Activated naive CD8-positive, alpha-beta T cell (primary cell): ENCODE data around the gene TRIM31.

Experiments
- H3K27ac Mint-ChIP-seq: one replicate; pipeline ENCODE4 v1.8.0; 2021; ENCODE audit warnings: mixed read lengths
- H3K27me3 Mint-ChIP-seq: one replicate; pipeline ENCODE4 v1.8.0; 2021; ENCODE audit warnings: mixed read lengths
- H3K36me3 Mint-ChIP-seq: one replicate; pipeline ENCODE4 v1.8.0; 2021; ENCODE audit warnings: mixed read lengths
- H3K4me1 Mint-ChIP-seq: one replicate; pipeline ENCODE4 v1.8.0; 2021; ENCODE audit warnings: low read depth, mixed read lengths
- H3K4me3 Mint-ChIP-seq: one replicate; pipeline ENCODE4 v1.8.0; 2021; ENCODE audit warnings: mild to moderate bottlenecking, mixed read lengths
- H3K9me3 Mint-ChIP-seq: one replicate; pipeline ENCODE4 v1.8.0; 2021; ENCODE audit warnings: low read depth, mixed read lengths

The TRIM31 gene

GRCh38 chr6:30087876-30088275 is 25.0 kb downstream of the TRIM31 start:
- Mint-ChIP-seq H3K9me3 (no peaks in the 10 kb centered on the region), H3K27ac (no peak overlapping the region), H3K4me3 (no peak overlapping the region), H3K27me3 (peaks cover 30% of the 10 kb centered on the region), H3K4me1 (no peaks in the 10 kb centered on the region), H3K36me3 (peaks cover 3% of the 10 kb centered on the region)

DNA sequence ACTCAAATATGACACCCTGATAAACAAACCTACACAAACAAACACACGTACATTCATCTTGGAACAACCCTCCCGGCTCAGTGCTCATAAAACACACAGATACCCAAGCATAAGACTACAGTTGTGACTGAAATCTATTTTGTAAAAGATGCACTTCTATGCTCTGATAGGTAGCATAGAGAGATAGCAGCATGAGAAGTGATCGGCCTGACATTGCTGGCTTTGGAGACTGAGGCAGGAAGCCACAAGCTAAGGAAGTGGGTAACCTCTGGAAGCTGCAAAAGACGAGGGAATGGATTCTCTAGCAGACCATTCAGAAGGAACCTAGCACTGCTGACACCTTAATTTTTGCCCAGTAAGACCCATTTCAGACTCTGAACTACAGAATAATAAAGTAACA is 35.7 kb downstream of the TRIM31 start:
- H3K9me3 Mint-ChIP-seq, result no peaks in the 10 kb centered on the region
- H3K4me1 Mint-ChIP-seq, result peaks cover 42% of the 10 kb centered on the region
- H3K27ac Mint-ChIP-seq, result no peak overlapping the region
- peaks cover 6% of the 10 kb centered on the region for H3K36me3 Mint-ChIP-seq
- H3K4me3 Mint-ChIP-seq, result no peak overlapping the region
- H3K27me3 Mint-ChIP-seq, result peaks cover 29% of the 10 kb centered on the region

DNA sequence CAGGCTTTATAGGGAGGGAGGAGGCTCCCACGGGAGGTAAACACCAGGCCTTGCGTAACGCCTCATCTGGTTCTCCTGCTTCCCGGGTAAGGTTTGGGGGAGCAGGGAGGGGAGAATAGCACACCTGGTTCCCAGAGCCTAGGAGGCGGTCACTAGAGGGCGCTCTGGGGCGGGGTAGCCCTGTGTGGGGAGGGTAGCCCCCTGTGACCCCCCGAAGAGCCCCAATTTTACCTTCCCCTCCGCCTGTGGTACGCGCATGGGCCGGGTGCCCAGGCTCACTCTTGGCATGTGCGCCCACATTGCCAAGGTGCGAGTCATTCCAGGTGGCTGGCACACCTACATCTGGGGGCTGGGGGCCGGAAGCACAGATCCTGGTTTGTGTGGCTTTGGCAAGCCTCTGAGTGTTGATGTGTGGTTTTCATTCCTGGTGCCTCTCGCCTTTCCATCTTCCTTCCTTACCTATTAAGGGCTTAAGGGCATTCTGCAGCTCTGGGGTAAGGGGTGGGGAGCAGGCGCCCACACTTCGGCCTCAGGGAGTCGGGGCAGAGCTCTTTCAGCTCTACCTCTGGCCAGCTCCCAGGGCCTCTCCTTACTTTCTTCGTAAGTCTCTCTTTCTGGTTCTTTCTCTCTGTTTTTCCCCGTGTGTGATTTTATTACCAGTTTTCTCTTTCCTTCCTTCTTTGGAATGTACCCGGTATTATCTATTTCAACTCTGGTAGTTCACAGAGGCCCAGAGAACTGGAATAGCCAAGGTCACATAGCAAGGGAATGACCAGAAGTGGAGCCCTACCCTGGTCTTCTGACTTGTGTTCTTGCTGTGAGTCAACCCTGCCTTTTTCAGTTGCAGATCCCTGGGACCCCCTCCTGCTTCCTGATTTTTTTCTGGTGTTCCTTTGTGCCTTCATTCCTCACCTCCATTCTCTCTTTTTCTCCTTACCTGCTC is 36.8 kb downstream of the TRIM31 start:
- Mint-ChIP-seq H3K27me3 (peaks cover 35% of the 10 kb centered on the region), H3K4me1 (peaks cover 48% of the 10 kb centered on the region), H3K4me3 (peak overlapping the region; percentile 77)

GRCh38 chr6:30075094-30075789 is 37.6 kb downstream of the TRIM31 start, which contains the start of gene RNF39:
TSS of gene RNF39 (minus strand) at chr6:30075769. CDS start at chr6:30075585, 184 bp downstream.
- H3K4me3 Mint-ChIP-seq, result peak within 1 kb of the TSS; percentile 77
- no peaks in the 10 kb centered on the region for H3K9me3 Mint-ChIP-seq
- H3K36me3 Mint-ChIP-seq, result peaks cover 17% of the 10 kb centered on the region
- no peak within 1 kb of the TSS for H3K27ac Mint-ChIP-seq
- peaks cover 38% of the 10 kb centered on the region for H3K27me3 Mint-ChIP-seq
- peaks cover 53% of the 10 kb centered on the region for H3K4me1 Mint-ChIP-seq

More for the DNA sequence above, 36.8 kb downstream of the TRIM31 start:
- H3K36me3 Mint-ChIP-seq, result peaks cover 12% of the 10 kb centered on the region
- no peaks in the 10 kb centered on the region for H3K9me3 Mint-ChIP-seq
- H3K27ac Mint-ChIP-seq, result no peak overlapping the region

- Mint-ChIP-seq H3K4me1 (peaks cover 59% of the 10 kb centered on the region), H3K9me3 (no peaks in the 10 kb centered on the region), H3K27me3 (peaks cover 40% of the 10 kb centered on the region), H3K36me3 (peaks cover 23% of the 10 kb centered on the region), H3K4me3 (peak overlapping the region; percentile 77), H3K27ac (no peak overlapping the region)
Observed at GRCh38 chr6:30074331-30075093, 38.4 kb downstream of the TRIM31 start.

DNA sequence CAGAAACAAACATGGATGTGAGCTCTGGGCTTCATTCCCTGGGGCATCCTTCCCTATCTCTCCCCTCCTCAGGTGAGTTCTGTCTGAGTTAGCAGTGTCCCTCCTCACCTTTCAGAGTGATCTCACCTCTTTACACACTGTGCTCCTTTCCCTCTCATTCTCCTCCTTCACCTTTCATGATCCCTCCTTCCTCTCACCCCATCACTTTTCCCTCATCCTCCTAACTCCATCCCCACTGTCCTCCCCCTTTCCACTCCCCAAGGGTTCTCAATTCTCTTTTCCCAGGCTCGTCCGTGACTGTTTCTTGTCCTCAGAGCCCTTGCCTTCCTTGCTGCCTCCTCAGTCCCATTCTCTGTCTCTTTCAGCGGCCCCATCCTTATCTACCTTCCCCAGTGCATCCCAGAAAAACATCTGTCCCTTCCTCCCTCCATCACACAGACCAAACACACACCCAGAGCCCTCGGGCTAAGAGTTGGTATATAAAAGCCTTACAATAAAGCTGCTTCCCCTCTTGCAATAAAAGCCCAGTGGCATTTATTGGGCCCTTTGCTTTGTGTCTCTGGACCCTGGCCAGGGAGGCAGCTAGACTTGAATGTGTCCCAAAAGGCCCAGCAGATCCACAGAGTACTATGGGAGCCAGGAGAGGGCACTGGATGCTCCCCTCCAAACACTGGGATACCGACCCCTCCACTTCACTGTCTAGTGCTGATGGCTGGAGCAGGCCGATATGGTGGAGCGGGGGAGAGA is 39.2 kb downstream of the TRIM31 start:
- H3K36me3 Mint-ChIP-seq, result peaks cover 23% of the 10 kb centered on the region
- H3K4me3 Mint-ChIP-seq, result peak overlapping the region; percentile 65
- H3K4me1 Mint-ChIP-seq, result peaks cover 65% of the 10 kb centered on the region
- no peaks in the 10 kb centered on the region for H3K9me3 Mint-ChIP-seq
- no peak overlapping the region for H3K27ac Mint-ChIP-seq
- peaks cover 37% of the 10 kb centered on the region for H3K27me3 Mint-ChIP-seq

DNA sequence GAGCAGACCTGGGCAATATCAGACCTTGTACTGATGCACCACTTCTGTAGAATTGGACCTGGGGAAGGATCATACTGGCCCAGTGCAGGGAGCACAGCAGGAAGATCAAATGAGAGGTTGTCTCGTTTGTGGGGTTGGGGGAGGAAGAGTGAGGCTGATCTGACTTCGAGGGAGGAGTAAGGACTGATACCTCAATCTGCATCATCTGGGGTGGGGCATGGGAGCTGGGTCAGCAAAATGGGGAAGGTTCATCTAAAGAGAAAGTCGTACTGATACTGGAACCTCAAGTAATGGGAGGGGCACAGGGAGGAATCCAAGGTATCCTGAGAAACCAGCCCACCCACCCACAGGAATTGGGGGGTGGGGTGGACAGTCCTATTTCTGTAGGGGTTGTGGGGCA is 41.0 kb downstream of the TRIM31 start:
- peaks cover 36% of the 10 kb centered on the region for H3K27me3 Mint-ChIP-seq
- no peaks in the 10 kb centered on the region for H3K9me3 Mint-ChIP-seq
- peaks cover 23% of the 10 kb centered on the region for H3K36me3 Mint-ChIP-seq
- peak overlapping the region; percentile 1 for H3K4me3 Mint-ChIP-seq
- H3K4me1 Mint-ChIP-seq, result peaks cover 68% of the 10 kb centered on the region
- no peak overlapping the region for H3K27ac Mint-ChIP-seq

DNA sequence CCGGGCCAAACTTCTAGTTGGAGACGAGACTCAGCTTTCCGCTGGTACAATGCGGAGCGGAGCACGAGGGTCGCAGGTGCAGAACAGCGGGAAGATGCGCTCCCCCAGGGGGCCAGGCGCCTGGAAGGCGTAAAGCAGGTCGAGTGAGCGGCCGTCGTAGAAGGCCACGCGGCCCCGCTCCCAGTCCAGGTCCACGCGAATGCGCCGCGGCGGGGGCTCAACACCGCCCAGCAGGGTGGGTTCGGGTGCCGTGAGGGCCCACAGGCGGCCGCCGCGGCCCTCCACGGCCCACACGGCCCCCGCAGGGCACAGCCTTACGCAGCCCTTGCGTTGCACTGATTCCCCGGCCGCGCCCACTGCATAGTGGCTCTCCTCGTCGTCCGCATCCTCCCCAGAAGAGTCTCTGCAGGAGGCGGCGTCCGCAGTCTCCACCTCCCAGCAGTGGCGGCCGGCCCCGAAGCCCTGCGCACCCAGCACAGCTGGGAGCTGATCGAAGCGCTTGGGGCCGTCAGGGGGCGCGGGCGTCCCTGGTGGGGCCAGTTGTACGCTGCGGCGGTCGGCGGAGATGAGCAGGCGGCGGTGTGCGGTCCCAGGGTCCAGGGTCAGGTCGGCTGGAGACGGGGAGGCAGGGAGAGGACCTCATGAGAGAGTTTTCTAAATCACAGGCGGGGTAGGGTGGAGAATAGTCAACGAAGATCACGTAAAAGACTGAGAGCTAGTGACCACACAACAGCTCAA is 41.6 kb downstream of the TRIM31 start:
- peak overlapping the region; percentile 1 for H3K4me3 Mint-ChIP-seq
- H3K27me3 Mint-ChIP-seq, result peaks cover 33% of the 10 kb centered on the region
- no peak overlapping the region for H3K27ac Mint-ChIP-seq
- H3K36me3 Mint-ChIP-seq, result peaks cover 23% of the 10 kb centered on the region
- H3K9me3 Mint-ChIP-seq, result no peaks in the 10 kb centered on the region
- peaks cover 66% of the 10 kb centered on the region for H3K4me1 Mint-ChIP-seq

- peaks cover 30% of the 10 kb centered on the region for H3K36me3 Mint-ChIP-seq
- H3K4me1 Mint-ChIP-seq, result peaks cover 66% of the 10 kb centered on the region
- peaks cover 16% of the 10 kb centered on the region for H3K27me3 Mint-ChIP-seq
- H3K9me3 Mint-ChIP-seq, result no peaks in the 10 kb centered on the region
- peak overlapping the region; percentile 96 for H3K27ac Mint-ChIP-seq
- peak overlapping the region; percentile 97 for H3K4me3 Mint-ChIP-seq
Observed at GRCh38 chr6:30067460-30068139, 45.3 kb downstream of the TRIM31 start.

DNA sequence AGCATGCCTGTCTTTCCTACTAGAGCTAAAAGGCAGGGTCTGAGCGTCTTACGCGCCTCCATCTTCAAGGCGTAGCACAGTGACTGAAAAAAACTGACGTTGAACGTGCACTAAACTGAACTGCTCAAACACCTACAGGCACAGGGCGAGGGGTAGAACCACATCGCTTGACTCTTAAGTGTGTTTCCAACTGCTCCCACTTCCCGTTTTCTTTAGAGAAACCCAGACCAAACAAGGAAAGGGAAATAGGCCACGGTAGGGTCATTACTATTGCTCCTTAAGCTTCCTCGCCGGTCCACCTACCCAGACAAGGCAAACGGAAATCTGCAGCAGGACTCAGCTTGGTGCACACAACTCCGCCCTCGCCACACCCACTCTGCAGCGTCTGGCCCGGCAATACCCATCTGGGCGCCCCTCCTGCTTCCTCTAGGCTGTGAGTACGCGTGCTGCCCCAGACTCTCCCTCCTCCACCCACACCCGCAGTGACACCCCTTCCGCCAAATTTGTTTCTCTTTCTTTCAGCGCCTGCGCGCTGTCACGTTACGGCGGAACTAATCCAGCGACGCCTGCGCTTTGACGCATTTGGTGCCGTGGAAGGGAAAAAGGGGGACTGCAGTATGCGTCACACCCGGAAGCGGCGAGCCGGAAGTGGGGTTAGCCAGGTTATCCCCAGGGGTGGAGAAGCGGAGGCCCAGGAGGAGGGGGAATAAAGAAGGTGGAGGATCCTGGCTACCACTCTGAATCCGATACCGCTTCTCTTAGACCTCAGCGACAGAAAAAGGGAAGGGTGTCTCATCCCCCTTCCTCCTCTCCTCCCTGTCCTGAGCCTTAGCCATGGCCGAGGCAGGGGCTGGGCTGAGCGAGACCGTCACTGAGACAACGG is 46.1 kb downstream of the TRIM31 start, which contains the start of gene PPP1R11:
Gene PPP1R11 (plus strand): TSS at position 622 of the 883 bp plus-strand sequence. CDS start 213 bp downstream, at position 835.
- H3K9me3 Mint-ChIP-seq, result no peaks in the 10 kb centered on the region
- peaks cover 68% of the 10 kb centered on the region for H3K4me1 Mint-ChIP-seq
- H3K36me3 Mint-ChIP-seq, result peaks cover 25% of the 10 kb centered on the region
- peaks cover 8% of the 10 kb centered on the region for H3K27me3 Mint-ChIP-seq
- H3K27ac Mint-ChIP-seq, result peak within 1 kb of the TSS; percentile 96
- H3K4me3 Mint-ChIP-seq, result peak within 1 kb of the TSS; percentile 97

DNA sequence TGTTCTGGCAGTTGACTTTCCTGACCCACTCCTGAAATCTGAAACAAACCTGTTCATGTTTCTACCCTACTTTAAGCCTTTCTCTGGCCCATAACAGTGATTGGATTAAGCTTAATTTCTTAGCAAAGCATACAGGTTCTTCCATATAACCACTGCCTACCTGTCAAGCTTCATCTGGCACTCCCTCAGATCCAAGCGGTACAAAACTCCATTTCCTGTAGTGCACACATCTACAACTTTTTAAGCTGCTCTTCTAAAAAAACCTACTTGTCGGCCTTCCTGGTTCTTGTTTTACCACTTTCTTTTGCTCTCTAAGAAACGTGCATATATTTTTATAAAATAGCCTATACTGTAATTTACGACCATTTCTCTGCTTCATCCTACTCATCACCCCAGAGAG is 46.8 kb downstream of the TRIM31 start:
- peaks cover 5% of the 10 kb centered on the region for H3K27me3 Mint-ChIP-seq
- H3K36me3 Mint-ChIP-seq, result peaks cover 22% of the 10 kb centered on the region
- H3K27ac Mint-ChIP-seq, result peak overlapping the region; percentile 96
- H3K9me3 Mint-ChIP-seq, result no peaks in the 10 kb centered on the region
- peak overlapping the region; percentile 97 for H3K4me3 Mint-ChIP-seq
- peaks cover 69% of the 10 kb centered on the region for H3K4me1 Mint-ChIP-seq

GRCh38 chr6:30063315-30063714 is 49.6 kb downstream of the TRIM31 start:
- Mint-ChIP-seq H3K9me3 (no peaks in the 10 kb centered on the region), H3K27ac (peak overlapping the region; percentile 70), H3K4me1 (peaks cover 66% of the 10 kb centered on the region), H3K27me3 (no peaks in the 10 kb centered on the region), H3K36me3 (peaks cover 13% of the 10 kb centered on the region), H3K4me3 (peak overlapping the region; percentile 99)
